Superior temporal gyrus (tissue), 1 donor: Measurements from ENCODE around the gene HES5.

ENCODE experiments used
- DNase-seq: peaks from one replicate; pipeline ENCODE4 v3.0.0-alpha.2; 2016; ENCODE audit errors: extremely low spot score

HES5 gene

DNA sequence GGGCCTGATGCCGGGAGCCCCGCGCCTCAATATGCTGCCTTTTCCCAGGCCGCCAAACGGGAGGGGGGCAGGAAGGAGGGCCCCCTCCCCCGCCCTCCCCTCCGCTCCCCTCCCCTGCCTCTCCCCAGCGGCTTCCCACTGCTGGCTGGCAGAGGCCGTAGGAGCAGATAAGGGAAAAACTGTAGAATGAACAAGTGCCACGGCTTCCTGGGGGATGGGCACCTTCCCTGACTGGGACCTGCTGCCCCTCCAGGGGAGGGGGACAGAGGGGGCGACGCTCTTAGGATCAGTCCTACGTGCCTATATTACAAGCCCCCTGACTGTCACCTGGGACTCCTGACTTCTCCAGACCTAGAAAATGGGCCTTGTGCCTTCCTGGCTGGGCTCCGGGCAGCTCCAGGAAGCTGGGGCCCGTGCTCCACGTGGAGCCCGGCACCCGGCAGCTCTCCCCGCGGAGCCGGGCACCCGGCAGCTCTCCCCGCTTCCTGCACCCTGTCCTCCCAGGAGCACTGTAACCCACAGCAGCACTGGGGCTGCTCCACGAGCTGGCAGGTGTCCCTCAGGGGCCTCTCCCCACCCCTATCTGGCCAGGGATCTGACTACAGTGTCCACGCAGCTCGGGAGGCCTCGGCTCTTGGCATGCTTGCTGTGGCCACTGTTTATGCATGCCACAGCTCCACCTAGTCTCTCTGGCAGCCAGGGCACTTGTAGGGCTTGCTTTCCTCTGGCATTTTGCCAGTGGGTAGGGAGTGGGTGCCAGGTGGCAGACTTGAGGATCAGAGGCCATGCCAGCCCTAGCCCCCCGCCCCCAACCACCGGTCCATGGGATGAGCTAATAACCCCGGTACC is 674 bp upstream of the HES5 start:
- no peak for DNase-seq

DNA sequence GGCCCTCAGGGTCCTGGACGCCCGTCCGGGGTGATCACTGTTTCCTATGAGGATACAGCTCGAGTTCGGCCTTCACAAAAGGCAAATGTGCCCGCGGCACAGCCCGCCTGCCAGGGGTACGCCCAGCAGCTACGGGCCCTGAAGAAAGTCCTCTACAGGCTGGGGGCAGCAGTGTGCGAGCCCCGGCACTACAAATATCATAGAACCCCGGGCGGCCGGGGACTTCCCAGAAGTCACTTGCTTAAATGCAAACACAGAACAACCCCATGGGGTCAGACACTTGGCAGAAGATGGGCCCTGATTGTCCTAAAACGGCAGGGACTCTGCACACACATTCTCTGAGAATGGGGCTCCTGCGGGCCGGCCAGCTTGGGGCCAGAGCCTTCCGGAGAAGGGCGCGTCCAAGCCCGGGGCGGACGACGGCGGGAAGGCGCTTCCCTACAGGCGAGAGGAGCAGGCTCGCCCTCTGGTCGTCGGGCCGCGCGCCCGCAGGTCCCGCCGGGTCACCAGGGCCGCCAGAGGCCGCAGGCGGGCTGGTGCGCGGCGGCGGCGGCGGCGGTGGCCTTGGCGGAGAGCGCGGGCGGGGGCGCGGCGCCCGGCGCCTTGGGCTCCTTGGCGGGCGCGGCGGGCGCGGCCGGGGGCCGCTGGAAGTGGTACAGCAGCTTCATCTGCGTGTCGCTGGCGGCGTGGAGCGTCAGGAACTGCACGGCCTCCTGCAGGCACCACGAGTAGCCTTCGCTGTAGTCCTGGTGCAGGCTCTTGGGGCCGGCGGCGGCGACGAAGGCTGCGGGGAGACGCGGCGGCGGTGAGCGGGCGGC is 888 bp downstream of the HES5 start:
- no peak for DNase-seq

DNA sequence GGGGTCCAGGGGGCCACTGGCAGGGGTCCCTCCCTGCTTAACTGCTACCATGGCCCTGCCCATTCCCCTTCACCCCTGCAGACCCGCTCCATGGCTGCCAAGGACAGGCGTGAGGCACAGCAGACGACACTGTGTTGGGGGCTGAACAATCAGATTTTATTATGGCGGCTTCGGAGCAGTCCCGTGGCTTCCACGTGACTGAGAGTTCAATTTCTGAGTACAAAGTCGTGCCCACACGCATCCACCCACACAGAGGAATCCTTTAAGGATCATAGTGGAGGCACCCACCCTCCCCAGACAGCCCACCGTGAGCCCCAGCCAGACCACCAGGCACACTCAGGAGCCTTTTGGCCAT is 1.5 kb downstream of the HES5 start:
- DNase-seq, result no peak

DNA sequence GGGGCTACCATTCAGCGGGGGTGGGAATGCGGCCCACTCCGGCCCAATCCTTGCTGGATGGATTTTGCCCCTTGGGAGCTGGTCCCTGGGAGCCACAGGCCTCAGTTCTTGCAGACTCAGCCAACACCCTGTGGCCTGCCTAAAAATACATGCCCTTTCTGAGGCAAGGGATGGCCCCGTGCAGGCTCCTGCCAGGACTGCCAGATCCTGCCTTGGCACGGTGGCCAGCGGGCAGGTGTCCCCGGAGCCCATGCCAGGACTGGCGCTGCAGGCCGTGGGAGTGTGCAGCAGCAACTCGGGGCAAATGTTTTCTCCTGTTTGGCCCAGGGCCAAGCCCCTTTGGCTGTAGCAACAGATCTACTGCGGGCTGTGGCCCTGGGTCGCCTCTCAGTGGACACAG is 2.0 kb downstream of the HES5 start:
- DNase-seq, result no peak

DNA sequence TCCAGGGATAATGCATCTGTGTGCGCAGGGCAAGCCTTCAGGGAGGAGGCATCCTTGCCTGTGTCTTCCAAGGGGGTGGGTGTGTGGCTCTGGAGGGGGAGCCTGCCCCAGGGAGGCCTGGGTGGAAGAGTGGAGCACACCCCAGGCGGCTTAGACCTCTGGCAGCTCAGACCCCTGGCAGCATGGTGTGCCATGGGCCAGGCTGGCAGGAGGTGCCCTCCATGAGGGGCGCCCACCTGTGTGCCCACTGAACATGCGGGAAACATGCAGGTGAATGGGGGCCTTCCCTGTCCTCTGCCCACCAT is 2.6 kb downstream of the HES5 start:
- DNase-seq, result no peak

DNA sequence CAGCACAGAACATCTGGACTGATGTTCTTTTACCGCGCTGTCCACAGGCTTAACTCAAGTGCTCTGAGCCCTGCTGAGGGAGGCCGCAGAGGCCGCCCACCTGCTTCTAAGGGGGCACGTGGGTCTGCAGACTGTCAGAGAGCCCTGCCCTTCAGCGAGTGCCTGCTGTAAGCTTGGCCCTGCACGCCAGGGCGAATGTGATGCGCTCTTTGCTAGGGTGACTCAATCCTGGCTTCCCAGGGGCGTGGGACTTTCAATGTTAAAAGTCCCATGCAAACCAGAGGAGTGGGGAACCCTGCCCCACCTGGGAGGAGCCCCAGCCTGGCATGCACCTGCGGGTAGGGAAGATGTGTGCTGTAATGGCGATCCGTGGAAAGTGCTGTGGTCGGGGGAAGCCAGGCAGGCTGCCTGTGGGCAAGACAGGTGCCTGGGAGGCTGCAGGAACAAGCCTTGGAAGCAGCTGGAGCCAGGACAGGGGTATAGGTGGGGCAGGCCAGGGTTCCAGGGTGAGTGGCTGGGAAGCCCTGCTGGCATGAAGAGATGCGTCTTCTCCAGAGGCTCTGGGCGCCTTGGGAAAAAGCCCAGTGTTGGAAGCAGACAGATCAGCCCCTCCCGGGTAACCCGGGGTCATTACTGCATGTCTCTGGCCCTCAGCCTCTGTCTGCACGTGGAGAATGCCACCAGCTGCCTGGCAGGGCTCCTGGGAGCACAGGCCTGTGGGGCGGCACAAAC is 3.1 kb downstream of the HES5 start:
- peak; percentile 75 for DNase-seq

DNA sequence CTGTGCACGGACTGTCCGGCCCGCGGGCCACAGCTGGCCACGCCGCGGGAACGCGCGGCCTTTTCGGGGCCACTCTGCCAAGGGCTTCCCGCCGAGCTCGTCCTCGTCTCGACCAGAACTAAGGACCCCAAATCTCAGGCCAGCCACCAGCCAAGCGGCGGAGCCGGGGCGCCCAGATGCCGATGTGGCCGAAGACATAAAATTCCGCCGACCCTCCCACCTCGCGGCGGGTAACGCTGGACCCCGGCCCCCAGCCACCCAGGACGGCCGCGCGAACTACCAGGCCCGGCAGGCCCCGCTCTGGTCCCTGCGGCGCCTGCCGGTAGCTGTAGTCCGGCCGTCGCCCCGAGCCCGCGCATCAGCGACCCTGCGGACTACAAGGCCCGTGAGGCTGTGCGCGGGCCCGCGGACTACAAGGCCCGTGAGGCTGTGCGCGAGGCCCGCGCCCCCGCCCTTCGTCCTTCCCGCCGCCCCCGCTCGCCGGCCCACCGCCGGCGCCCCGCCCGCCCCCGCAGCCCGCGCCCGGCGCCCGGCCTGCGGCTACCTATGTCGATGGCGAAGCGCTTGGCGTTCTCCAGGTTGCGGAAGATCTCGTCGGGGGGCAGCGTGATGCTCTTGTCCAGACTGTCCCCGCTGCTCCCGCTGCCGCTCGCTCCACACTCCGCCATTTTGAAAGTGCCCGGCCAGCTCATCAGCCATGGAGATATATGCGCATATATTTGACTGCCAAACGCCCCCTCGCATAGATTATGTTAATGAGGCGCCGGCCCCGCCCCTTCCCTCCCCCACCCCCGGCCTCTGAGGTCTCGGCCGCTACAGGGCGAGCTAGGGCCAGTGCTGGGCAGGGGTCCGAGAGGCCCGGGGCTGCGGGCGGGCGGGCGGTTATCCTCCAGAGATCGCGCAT is 3.9 kb downstream of the HES5 start, which contains the start of gene PANK4:
PANK4 (minus strand) TSS at position 677 of the 904 bp plus-strand sequence; CDS start at position 668, 9 bp downstream.
- peak; percentile 94 for DNase-seq

DNA sequence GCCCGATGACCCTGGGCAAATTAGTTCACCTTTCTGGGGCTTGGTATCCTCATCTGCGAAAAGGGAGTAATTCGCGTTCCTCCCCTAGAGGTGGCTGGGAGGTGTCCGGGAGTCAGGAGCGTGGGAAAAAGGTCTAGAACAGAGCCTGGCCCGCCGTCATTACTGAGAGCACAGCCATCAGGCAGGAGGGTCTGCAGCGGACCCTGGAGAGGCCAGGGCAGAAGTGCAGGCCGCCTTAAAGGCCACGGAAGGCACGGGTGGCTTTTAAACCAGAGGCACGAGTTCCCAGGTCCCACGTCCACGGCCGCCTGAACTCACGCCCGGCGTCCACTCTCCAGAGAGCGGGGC is 4.5 kb downstream of the HES5 start:
- DNase-seq, result no peak

DNA sequence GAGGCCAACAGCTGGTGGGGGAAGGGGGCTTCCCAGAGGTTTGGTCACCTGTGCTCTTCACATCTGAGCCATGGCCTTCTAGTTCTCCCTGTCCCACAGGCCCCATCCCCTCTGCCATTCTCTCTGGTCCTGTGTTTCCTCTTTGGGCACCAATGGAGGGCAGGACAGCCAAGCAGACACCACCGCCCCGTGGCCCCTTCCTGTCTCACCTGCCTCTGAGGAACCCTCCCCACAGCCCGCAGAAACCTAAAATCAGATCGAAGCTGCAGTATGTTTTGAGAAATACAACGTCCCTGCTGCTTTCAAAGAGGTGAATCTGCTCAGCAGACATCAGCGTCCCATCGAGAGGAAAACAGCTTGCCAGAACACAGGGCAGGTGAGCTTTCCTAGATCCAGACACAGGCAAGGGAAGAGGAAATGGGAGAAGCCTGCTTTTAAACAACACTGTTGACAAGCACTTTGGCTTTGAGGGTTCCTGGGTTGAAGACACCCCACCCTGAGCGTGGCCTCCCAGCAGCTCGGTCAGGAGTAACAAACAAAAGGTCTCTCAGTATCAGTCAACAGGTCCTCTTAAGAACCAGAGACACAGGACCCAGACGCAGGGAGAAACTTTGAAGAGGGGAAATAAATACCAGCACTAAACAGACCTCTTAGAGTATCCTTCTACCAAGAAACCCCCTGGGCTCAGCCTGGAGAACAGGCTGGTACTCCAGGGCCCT is 6.0 kb downstream of the HES5 start:
- DNase-seq, result no peak

DNA sequence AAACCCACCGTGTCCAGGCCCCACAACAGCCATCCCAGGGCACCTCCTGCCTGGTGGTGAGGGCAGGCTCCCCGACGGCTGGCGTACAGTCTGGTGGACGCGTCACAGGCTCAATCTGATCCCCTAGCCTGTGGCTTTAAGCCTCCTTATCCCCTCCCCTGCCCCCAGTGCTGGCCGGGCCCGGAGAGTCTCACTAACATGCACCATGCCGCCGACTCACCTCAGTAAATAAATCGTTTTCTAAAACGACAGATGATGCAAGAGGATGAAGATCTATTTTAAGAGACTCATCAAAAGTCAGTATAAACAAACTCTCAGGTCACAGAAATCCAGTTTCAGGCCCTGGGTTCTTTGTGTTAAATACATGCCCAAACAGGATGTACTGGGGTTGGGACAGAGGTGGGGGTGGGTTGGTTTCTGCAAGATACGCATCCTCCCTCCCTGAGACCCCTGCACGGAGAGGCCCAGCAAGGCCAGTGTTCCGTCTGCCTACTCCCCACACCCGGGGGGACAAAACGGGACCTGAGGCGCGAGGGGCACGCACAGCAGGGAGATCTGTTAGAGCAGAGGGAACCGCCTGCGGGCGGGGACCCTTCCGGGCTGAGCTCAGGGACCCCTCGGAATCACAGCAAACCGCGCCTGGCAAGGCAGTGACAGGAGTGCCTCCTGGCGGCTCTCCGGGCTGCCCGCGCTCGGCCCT is 6.7 kb downstream of the HES5 start:
- no peak for DNase-seq

DNA sequence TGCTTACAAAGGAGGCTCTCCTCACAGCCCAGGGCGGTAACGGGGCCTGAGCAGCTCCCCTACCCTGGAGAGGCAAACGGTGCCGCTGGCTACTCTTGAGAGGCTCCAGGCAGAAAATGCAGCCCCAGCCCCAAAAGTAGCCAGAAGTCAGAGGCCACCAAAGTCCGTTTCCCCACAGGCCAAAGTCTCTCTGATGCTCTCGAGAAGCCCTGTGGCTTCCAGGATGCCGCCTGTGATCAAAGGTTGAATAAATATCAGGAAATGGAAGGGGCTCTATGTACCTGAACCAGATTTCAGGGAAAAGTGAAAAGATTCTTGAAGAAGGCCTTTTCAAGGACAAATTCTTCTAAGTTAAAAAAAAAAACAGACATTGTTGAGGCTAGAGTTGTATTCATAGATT is 7.8 kb downstream of the HES5 start:
- DNase-seq, result no peak

DNA sequence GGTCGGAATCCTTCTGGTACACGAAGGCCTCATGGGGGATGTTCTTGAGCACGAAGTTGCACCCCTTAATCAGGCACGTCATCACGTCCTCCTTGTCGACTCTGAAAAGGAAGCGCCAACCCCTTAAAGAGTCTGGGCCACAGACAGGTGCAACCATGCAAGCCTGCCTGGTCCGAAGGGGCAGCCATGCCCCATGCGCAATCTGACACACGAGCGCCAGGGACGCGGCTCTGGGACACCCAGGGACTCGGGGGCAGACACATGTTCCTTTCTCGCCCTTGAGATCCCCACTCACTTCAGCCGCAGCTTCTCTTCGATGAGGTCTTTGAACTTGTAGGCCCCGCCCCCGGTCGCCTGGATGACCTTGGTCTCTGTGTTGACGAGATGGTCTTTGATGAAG is 9.3 kb downstream of the HES5 start:
- DNase-seq, result no peak

DNA sequence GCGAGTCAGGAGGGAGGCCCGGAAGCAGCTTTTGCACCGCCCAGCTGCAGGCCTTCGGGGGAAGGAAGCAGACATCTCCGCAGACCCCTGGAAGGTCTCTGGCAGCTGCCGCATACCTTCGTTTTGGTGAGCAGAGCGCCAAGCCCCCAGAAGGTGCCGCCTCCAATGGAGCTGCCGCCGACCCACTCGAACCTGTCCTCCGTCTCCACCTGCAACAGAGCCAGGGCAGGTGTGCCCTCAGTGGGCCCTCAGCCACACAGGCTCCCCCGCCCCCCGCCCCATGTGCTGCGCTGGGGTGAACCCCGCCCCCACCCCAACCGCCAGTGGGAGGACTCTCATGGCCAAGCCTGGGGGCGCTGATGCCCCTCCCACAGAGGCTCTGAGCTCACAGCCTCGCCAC is 9.9 kb downstream of the HES5 start:
- DNase-seq, result no peak

DNA sequence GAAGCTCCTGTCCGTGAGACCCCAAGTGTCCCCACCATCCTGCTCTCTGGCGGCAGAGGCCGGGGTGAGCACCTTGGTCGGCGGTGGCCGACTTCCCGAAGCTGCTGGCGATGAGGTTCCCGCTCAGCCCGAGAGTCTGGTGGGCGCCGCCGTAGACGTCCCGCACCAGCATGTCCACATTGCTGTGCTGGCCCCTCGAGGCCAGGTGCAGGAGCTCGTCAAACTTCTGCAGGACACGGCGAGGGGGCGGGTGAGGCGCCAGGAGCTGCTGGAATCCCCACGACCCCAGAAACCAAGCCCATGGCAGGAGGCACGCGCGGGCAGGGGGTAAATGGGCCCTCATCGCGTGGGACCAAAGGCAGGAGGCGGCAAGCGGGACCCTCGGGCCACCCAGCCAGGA is 10.3 kb downstream of the HES5 start:
- no peak for DNase-seq

DNA sequence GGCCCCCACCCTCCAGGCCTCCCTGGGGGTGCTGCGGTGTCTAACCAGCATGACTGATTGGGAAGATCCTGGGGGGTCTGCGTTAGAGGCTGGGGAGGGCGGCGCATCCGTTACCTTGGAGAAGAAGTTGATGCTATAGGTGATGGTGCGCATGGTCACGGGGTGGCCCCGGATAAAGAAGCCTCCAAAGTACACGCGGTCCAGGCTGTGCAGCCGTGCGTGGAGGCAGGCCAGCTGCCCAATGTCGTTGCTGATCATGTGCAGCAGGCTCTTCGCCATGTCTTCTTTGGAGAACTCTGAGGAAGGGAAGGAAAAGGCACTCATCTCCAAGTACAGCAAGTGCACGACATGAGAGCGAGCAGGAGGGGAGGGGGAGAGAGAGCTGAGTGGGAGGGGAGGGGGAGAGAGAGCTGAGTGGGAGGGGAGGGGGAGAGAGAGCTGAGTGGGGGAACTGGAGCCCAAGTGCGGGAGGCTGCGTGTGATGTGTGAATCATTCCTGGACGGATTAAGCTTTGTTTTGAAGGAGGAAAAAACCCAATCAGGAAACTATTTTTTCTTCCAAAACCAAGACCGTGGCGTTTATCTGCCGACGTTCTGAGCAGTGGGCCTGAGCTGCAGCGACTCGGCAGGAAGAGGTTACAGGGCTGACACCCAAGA is 10.9 kb downstream of the HES5 start:
- no peak for DNase-seq

DNA sequence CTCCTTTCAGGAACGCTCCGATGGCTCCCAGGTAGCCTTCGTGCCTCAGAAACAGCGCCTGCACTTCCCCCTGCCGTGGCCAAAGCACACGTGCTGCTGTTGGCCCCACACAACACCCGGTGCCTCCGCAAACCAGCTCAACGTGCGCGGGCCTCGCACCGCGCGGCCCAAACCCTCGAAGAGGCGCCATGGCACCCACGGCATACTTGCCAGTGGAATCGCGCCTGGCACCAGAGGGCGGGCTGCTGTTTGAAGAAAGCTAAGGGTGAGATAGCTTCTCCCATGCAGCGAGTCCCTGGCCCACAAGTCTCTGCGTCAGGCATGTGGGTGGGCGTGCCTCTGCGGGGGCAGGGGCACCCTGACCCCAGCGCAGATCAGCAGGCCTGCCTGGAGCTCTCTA is 11.5 kb downstream of the HES5 start:
- no peak for DNase-seq

DNA sequence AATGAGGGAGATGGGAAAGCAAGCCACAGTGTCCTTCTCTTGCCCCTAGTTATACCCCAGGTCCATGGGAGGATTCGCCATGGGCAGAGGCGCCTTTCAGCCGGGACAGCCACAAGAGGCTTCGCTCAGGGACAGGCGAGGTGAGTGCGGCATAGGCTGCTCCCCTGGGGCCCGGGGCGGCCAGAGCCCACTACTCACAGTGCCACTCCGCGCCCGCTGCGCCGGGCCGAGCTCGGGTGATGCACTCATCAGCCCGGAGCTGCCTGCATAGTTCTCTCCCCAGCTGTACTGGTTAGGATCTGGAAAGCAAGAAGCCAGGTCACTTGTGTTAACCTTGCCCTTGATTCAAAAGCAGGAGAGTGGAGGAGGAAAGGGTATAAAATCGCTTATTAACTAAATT is 12.1 kb downstream of the HES5 start:
- DNase-seq, result no peak

DNA sequence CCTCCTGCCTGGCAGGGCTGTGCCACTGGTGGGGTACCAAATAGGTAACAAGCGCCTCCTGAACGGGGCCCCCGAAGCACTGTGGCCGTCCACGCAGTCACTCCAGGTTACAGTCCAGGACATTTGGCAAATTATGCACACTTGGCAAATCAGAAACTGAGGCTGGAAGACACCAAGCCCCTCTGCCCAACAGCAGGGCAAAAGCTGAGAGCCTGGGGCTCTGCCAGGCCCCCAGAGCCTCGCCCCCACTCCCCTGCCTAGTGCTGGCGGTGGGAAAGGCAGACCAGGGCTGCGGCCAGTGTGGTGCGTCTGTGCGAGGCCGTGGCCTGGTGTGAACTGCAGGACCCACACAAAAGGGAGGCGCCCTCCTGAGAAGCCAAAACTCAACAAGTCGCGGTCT is 13.1 kb downstream of the HES5 start:
- DNase-seq, result no peak

DNA sequence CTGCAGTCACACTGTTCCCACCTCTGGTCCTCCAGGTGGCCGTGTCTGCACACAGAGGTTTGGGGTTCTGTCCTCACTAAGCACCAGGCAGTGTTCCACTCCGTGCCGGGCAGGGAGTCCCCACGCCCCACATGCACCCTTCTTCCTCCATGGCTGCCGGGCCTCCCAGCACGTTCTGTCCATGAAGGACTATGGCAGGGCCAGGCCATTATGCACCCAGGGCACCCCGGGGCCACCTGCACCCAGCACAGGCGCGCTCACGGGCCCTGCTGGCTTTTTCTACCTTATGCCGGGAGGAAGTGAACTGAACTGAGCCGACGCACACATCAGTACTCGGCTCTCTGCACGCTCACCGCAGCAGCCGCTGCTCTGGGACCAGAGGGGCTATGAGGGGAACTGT is 13.9 kb downstream of the HES5 start:
- no peak for DNase-seq

DNA sequence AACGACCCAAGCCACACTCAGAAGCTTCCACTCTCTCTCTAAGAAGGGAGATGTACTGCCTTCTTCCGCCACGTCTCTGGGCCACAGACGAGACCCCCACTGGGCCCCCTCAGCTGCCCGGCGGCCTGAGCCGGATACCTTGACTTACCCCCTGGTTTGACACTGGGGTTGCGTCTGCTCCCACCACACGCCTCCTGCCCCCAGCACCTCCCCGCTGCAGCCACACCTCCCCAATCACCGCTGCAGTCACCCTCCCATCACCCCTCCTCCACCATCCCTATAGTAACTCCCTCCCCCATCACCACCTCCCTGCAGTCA is 14.3 kb downstream of the HES5 start:
- no peak for DNase-seq
